ENCODE results near the gene ARHGEF28.

ARHGEF28 gene

GRCh38 chr5:73652391-73652790 lies 26.4 kb downstream of the ARHGEF28 start:
- Mint-ChIP-seq H3K27ac (ENCODE audit: low read depth) (no peak overlapping the region), H3K9me3 (no peaks in the 10 kb centered on the region), H3K4me1 (no peaks in the 10 kb centered on the region), H3K4me3 (no peak overlapping the region), H3K36me3 (ENCODE audit: insufficient read depth) (no peaks in the 10 kb centered on the region), H3K27me3 (peaks cover 8% of the 10 kb centered on the region)
- no peak for DNase-seq (ENCODE audit: low spot score in 2 of 2)
- ATAC-seq (replicated peaks; ENCODE audit: extremely low read depth, poor library complexity, severe bottlenecking), result no peak

GRCh38 chr5:73654171-73654811 lies 28.3 kb downstream of the ARHGEF28 start:
- Mint-ChIP-seq H3K4me3 (no peak overlapping the region), H3K9me3 (no peaks in the 10 kb centered on the region), H3K27ac (ENCODE audit: low read depth) (no peak overlapping the region), H3K27me3 (peaks cover 4% of the 10 kb centered on the region), H3K4me1 (no peaks in the 10 kb centered on the region), H3K36me3 (ENCODE audit: insufficient read depth) (no peaks in the 10 kb centered on the region)
- ATAC-seq (replicated peaks; ENCODE audit: extremely low read depth, poor library complexity, severe bottlenecking), result no peak
- DNase-seq (ENCODE audit: low spot score in 2 of 2), result no peak

GRCh38 chr5:73654819-73655318 lies 28.9 kb downstream of the ARHGEF28 start:
- Mint-ChIP-seq H3K36me3 (ENCODE audit: insufficient read depth) (no peaks in the 10 kb centered on the region), H3K9me3 (no peaks in the 10 kb centered on the region), H3K4me3 (no peak overlapping the region), H3K27me3 (no peaks in the 10 kb centered on the region), H3K4me1 (no peaks in the 10 kb centered on the region), H3K27ac (ENCODE audit: low read depth) (no peak overlapping the region)
- ATAC-seq (replicated peaks; ENCODE audit: extremely low read depth, poor library complexity, severe bottlenecking) (no peak), DNase-seq (ENCODE audit: low spot score in 2 of 2) (no peak)

- no peak for ATAC-seq (replicated peaks; ENCODE audit: extremely low read depth, poor library complexity, severe bottlenecking)
- Mint-ChIP-seq H3K4me3 (no peak overlapping the region), H3K4me1 (no peaks in the 10 kb centered on the region), H3K9me3 (no peaks in the 10 kb centered on the region), H3K36me3 (ENCODE audit: insufficient read depth) (no peaks in the 10 kb centered on the region), H3K27me3 (no peaks in the 10 kb centered on the region), H3K27ac (ENCODE audit: low read depth) (no peak overlapping the region)
- DNase-seq (ENCODE audit: low spot score in 2 of 2), result no peak
Measured at GRCh38 chr5:73655521-73656160, 29.6 kb downstream of the ARHGEF28 start.

GRCh38 chr5:73661753-73662152 lies 35.8 kb downstream of the ARHGEF28 start:
- Mint-ChIP-seq H3K4me1 (peaks cover 5% of the 10 kb centered on the region), H3K4me3 (no peak overlapping the region), H3K9me3 (no peaks in the 10 kb centered on the region), H3K27me3 (peaks cover 19% of the 10 kb centered on the region), H3K27ac (ENCODE audit: low read depth) (no peak overlapping the region), H3K36me3 (ENCODE audit: insufficient read depth) (no peaks in the 10 kb centered on the region)
- no peak for ATAC-seq (replicated peaks; ENCODE audit: extremely low read depth, poor library complexity, severe bottlenecking)
- DNase-seq (ENCODE audit: low spot score in 2 of 2), result no peak

DNA sequence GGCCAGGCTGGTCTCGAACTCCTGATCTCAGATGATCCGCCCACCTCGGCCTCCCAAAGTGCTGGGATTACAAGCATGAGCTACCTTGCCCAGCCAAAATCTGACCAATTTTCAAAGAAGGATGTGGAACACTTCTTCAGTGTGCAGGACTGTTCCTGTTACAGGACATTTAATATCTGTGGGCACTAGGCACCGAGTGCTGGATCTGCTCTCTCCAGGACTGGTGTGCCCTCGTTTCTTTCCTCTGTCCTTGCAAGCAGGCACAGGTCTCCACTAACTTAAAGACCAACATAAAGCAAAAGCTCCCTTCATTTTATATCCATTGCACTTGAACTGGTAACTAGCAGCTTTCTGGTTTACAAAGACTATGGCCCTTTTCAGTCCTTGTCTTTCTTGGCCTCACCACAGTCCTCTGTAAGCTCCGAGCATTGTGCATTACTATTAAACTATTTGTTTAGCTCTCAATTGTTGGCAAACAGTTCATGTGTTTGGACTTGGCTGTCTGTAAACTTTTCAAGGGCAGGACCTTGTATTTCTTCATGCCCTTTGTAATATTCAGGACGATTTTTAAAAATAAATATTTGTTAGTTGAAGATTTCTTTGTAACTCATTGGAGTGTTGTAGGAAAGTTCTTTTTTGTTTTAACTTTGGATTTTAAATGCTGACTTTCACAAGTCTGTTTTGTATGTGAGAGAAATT lies 37.3 kb downstream of the ARHGEF28 start:
- H3K9me3 Mint-ChIP-seq, result no peaks in the 10 kb centered on the region
- no peak overlapping the region for H3K27ac Mint-ChIP-seq (ENCODE audit: low read depth)
- peaks cover 19% of the 10 kb centered on the region for H3K27me3 Mint-ChIP-seq
- H3K4me3 Mint-ChIP-seq, result no peak overlapping the region
- DNase-seq (ENCODE audit: low spot score in 2 of 2), result no peak
- ATAC-seq (replicated peaks; ENCODE audit: extremely low read depth, poor library complexity, severe bottlenecking), result no peak
- peaks cover 20% of the 10 kb centered on the region for H3K4me1 Mint-ChIP-seq
- H3K36me3 Mint-ChIP-seq (ENCODE audit: insufficient read depth), result no peaks in the 10 kb centered on the region

- Mint-ChIP-seq H3K27me3 (peaks cover 19% of the 10 kb centered on the region), H3K4me1 (peaks cover 22% of the 10 kb centered on the region), H3K9me3 (no peaks in the 10 kb centered on the region), H3K4me3 (no peak overlapping the region), H3K27ac (ENCODE audit: low read depth) (no peak overlapping the region), H3K36me3 (ENCODE audit: insufficient read depth) (no peaks in the 10 kb centered on the region)
- no peak for DNase-seq (ENCODE audit: low spot score in 2 of 2)
- ATAC-seq (replicated peaks; ENCODE audit: extremely low read depth, poor library complexity, severe bottlenecking), result no peak
Measured at GRCh38 chr5:73663860-73664240, 37.9 kb downstream of the ARHGEF28 start.

DNA sequence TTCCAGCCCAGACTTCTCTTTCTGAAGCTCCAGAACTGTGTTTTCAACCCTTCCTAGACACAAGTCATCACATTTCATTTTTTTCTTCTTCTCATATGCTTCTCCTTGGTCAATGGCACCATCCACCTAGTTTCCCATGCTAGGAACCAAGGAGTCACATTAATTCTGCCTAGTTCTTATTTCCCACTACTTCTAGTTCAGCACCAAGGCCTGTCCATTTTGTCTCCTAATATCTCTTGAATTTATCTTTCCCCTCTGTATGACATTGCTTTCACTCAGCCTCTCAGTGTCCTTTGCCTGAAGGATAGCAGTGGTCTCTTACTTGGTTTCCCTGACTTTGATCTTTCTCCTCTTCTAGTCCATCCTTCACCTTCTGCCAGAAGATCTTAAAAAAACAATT lies 38.8 kb downstream of the ARHGEF28 start:
- H3K9me3 Mint-ChIP-seq, result no peaks in the 10 kb centered on the region
- H3K4me3 Mint-ChIP-seq, result no peak overlapping the region
- H3K27ac Mint-ChIP-seq (ENCODE audit: low read depth), result no peak overlapping the region
- peaks cover 19% of the 10 kb centered on the region for H3K27me3 Mint-ChIP-seq
- no peaks in the 10 kb centered on the region for H3K36me3 Mint-ChIP-seq (ENCODE audit: insufficient read depth)
- peaks cover 22% of the 10 kb centered on the region for H3K4me1 Mint-ChIP-seq
- no peak for DNase-seq (ENCODE audit: low spot score in 2 of 2)
- no peak for ATAC-seq (replicated peaks; ENCODE audit: extremely low read depth, poor library complexity, severe bottlenecking)

DNA sequence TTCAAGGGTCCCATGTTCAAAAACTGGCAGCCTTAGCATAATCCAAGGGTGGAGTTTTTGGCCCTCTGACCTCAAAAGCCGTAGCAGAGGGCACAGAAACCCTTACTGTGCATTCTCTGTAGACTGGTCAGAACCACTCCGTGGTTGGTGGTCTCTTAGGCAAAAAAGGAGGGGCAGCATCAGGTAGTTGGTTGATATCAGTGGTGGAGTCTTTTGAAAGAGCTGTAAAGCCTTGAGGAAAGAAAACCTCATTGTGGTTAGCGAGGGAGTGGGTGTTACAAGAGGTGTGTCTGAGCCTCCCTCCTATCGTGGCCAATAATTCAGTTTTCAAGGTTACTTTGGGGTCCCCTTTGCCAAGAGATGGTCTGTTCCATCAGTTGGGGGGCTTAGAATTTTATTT lies 40.9 kb downstream of the ARHGEF28 start:
- H3K4me3 Mint-ChIP-seq, result no peak overlapping the region
- no peak for DNase-seq (ENCODE audit: low spot score in 2 of 2)
- no peaks in the 10 kb centered on the region for H3K9me3 Mint-ChIP-seq

DNA sequence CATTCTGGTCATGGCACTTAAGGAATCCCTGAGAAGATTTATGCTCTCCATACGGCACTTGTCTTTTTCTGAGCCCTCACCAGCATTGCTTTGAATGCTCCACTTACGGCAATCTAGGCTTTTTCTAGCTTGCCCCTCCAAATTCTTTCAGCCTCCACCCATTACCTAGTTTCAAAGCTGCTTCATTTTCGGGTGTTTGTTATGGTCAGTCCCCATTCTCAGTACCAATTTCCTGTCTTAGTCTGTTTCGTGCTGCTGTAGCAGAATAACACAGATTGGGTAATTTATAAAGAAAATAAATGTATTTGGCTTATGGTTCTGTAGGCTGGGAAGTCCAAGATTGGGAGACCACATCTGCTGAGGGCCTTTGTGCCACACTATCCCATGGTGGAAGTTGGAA lies 42.0 kb downstream of the ARHGEF28 start:
- peaks cover 19% of the 10 kb centered on the region for H3K27me3 Mint-ChIP-seq
- DNase-seq (ENCODE audit: low spot score in 2 of 2) (no peak), ATAC-seq (replicated peaks; ENCODE audit: extremely low read depth, poor library complexity, severe bottlenecking) (no peak)
- no peak overlapping the region for H3K27ac Mint-ChIP-seq (ENCODE audit: low read depth)
- H3K9me3 Mint-ChIP-seq, result no peaks in the 10 kb centered on the region
- no peaks in the 10 kb centered on the region for H3K36me3 Mint-ChIP-seq (ENCODE audit: insufficient read depth)
- H3K4me3 Mint-ChIP-seq, result no peak overlapping the region
- peaks cover 22% of the 10 kb centered on the region for H3K4me1 Mint-ChIP-seq

More for the DNA sequence above, 40.9 kb downstream of the ARHGEF28 start:
- no peak overlapping the region for H3K27ac Mint-ChIP-seq (ENCODE audit: low read depth)
- no peaks in the 10 kb centered on the region for H3K36me3 Mint-ChIP-seq (ENCODE audit: insufficient read depth)
- peak; percentile 52 for ATAC-seq (replicated peaks; ENCODE audit: extremely low read depth, poor library complexity, severe bottlenecking)
- peaks cover 22% of the 10 kb centered on the region for H3K4me1 Mint-ChIP-seq
- peaks cover 19% of the 10 kb centered on the region for H3K27me3 Mint-ChIP-seq

- H3K27me3 Mint-ChIP-seq, result peaks cover 19% of the 10 kb centered on the region
- peaks cover 22% of the 10 kb centered on the region for H3K4me1 Mint-ChIP-seq
- no peak overlapping the region for H3K27ac Mint-ChIP-seq (ENCODE audit: low read depth)
- DNase-seq (ENCODE audit: low spot score in 2 of 2) (no peak), ATAC-seq (replicated peaks; ENCODE audit: extremely low read depth, poor library complexity, severe bottlenecking) (no peak)
- no peaks in the 10 kb centered on the region for H3K36me3 Mint-ChIP-seq (ENCODE audit: insufficient read depth)
- no peak overlapping the region for H3K4me3 Mint-ChIP-seq
- no peaks in the 10 kb centered on the region for H3K9me3 Mint-ChIP-seq
Measured at GRCh38 chr5:73668486-73669111, 42.6 kb downstream of the ARHGEF28 start.

GRCh38 chr5:73670731-73671130 lies 44.7 kb downstream of the ARHGEF28 start:
- H3K27me3 Mint-ChIP-seq, result peaks cover 2% of the 10 kb centered on the region
- peaks cover 22% of the 10 kb centered on the region for H3K4me1 Mint-ChIP-seq
- H3K9me3 Mint-ChIP-seq, result no peaks in the 10 kb centered on the region
- no peak for DNase-seq (ENCODE audit: low spot score in 2 of 2)
- H3K4me3 Mint-ChIP-seq, result no peak overlapping the region
- no peak overlapping the region for H3K27ac Mint-ChIP-seq (ENCODE audit: low read depth)
- no peak for ATAC-seq (replicated peaks; ENCODE audit: extremely low read depth, poor library complexity, severe bottlenecking)
- H3K36me3 Mint-ChIP-seq (ENCODE audit: insufficient read depth), result no peaks in the 10 kb centered on the region

Measured in central memory CD8-positive, alpha-beta T cell (primary cell).